CD4-positive, alpha-beta T cell (primary cell): ENCODE measurements around the gene ARHGAP21. TPM values are rescaled to one million over a fixed set of nuclear protein-coding genes. Genes with fewer than 3 reads are reported as not detected.

Experiments
- ATAC-seq: fragments of 200-7000 bp; cut with Tn5 transposase; one replicate; pipeline ENCODE4 v1.10.0; 2022; ENCODE audit warnings: mild to moderate bottlenecking; ENCODE audit not compliant: poor library complexity
- CTCF ChIA-PET: fragments of 350-600 bp; sonication (Branson Sonifier 250); formaldehyde crosslinking; loops from one replicate; lab custom pipeline; 2021; ENCODE audit warnings: antibody characterized with exemption, inconsistent platforms; lab: Charles Lee
- POLR2A ChIA-PET: fragments of 350-600 bp; sonication (Branson Sonifier 250); formaldehyde crosslinking; loops from one replicate; lab custom pipeline; 2021; ENCODE audit warnings: antibody characterized with exemption, inconsistent platforms; lab: Charles Lee
- DNase-seq, 14 experiments: peaks; one replicate each; pipeline ENCODE4 v3.0.0-alpha.2; 2013 to 2020; ENCODE audit warnings: mixed read lengths in 2 of 14
- H3K27ac ChIP-seq, 2 donors: one replicate each; pipeline versions ENCODE4 v1.5.1 to v1.7.0; 2013; ENCODE audit warnings: low read length in 2 of 2, low read depth in 1 of 2, mild to moderate bottlenecking in 1 of 2
- H3K27me3 ChIP-seq, 2 experiments: 1 replicate in 1 of 2; 2 replicates in 1 of 2; pipeline versions ENCODE4 v1.6.1 to v1.7.0; 2013; ENCODE audit warnings: low read length in 2 of 2, control low read depth in 1 of 2, mild to moderate bottlenecking in 1 of 2, moderate library complexity in 1 of 2; ENCODE audit not compliant: insufficient read depth in 2 of 2, control insufficient read depth in 1 of 2
- H3K36me3 ChIP-seq: one replicate; pipeline ENCODE4 v1.6.1; 2013; ENCODE audit warnings: low read length, control low read depth; ENCODE audit not compliant: insufficient read depth
- H3K4me1 ChIP-seq: one replicate; pipeline ENCODE4 v1.6.1; 2013; ENCODE audit warnings: low read length, control low read depth; ENCODE audit not compliant: insufficient read depth
- H3K4me3 ChIP-seq: one replicate; pipeline ENCODE4 v1.5.1; 2013; ENCODE audit warnings: mild to moderate bottlenecking, low read length, moderate library complexity
- H3K9me3 ChIP-seq, 2 experiments: 1 replicate in 1 of 2; 2 replicates in 1 of 2; pipeline versions ENCODE4 v1.6.1 to v1.7.0; 2013; ENCODE audit warnings: low read length in 2 of 2, mild to moderate bottlenecking in 2 of 2, control low read depth in 1 of 2, moderate library complexity in 1 of 2; ENCODE audit not compliant: control insufficient read depth in 1 of 2, insufficient read depth in 1 of 2
- H3K27ac Mint-ChIP-seq: one replicate; pipeline ENCODE4 v1.8.0; 2020; ENCODE audit warnings: mixed read lengths
- H3K27me3 Mint-ChIP-seq: one replicate; pipeline ENCODE4 v1.8.0; 2021; ENCODE audit warnings: mixed read lengths
- H3K36me3 Mint-ChIP-seq: one replicate; pipeline ENCODE4 v1.8.0; 2021; ENCODE audit warnings: low read depth, mixed read lengths
- H3K4me1 Mint-ChIP-seq: one replicate; pipeline ENCODE4 v1.8.0; 2021; ENCODE audit warnings: low read depth, mixed read lengths
- H3K4me3 Mint-ChIP-seq: one replicate; pipeline ENCODE4 v1.8.0; 2020; ENCODE audit warnings: mild to moderate bottlenecking, mixed read lengths
- H3K9me3 Mint-ChIP-seq: one replicate; pipeline ENCODE4 v1.8.0; 2020; ENCODE audit warnings: mixed read lengths
- CTCF ChIP-seq: fragments of 200-600 bp; IDR thresholded peaks from one replicate; pipeline ENCODE4 v1.8.0; 2022; ENCODE audit warnings: antibody characterized with exemption, mild to moderate bottlenecking
- intact Hi-C, 2 experiments: fragments of 100-400 bp; cut with DNase I in 1 of 2; cut with micrococcal nuclease in 1 of 2; formaldehyde crosslinking; loops; one replicate each; pipeline versions ENCODE4 v1.15.1 to v1.9.0; 2023 to 2025; cut with DNase I, micrococcal nuclease
- total RNA-seq, 174 experiments: library from RNA in 2 of 174; stranded (reverse) in 2 of 174; gene quantifications; one replicate each; pipeline ENCODE4 v1.2.3 and lab custom pipeline; 2021 to 2026

The ARHGAP21 gene
- total RNA-seq, 2 experiments from 2014 or later = 38.4 to 43.4 TPM

- CTCF ChIA-PET = interaction anchor here (0.6 kb wide), 1 partner anchor 355 kb away, joined by 3 read pairs; no protein-coding TSS in a partner anchor
Observed at GRCh38 chr10:24681572-24682088, 42.1 kb downstream of the ARHGAP21 start.

GRCh38 chr10:24680647-24681524, 42.8 kb downstream of the ARHGAP21 start:
- Histone ChIP-seq H3K27me3 (no peaks in the 10 kb centered on the region), H3K4me3 (no peak overlapping the region), H3K36me3 (no peaks in the 10 kb centered on the region), H3K27ac (no peak overlapping the region), H3K9me3 (peaks cover 0 to 3% of the 10 kb centered on the region in 2 experiments), H3K4me1 (no peaks in the 10 kb centered on the region)
- TF ChIP-seq CTCF = no peak
- H3K36me3 Mint-ChIP-seq = no peaks in the 10 kb centered on the region
- ChIA-PET POLR2A (no interaction called here), CTCF (no interaction called here)
- H3K9me3 Mint-ChIP-seq = peaks cover 2% of the 10 kb centered on the region
- H3K27me3 Mint-ChIP-seq = no peaks in the 10 kb centered on the region
- H3K4me3 Mint-ChIP-seq = no peak overlapping the region
- no peaks in the 10 kb centered on the region for H3K4me1 Mint-ChIP-seq
- no peak for ATAC-seq
- intact Hi-C loops = no loop called here
- no peak overlapping the region for H3K27ac Mint-ChIP-seq
- no peak for DNase-seq

More at GRCh38 chr10:24681572-24682088, 42.1 kb downstream of the ARHGAP21 start:
- Histone ChIP-seq H3K4me1 (no peaks in the 10 kb centered on the region), H3K4me3 (no peak overlapping the region), H3K27ac (no peak overlapping the region), H3K36me3 (no peaks in the 10 kb centered on the region), H3K9me3 (peaks cover 0 to 3% of the 10 kb centered on the region in 2 experiments), H3K27me3 (no peaks in the 10 kb centered on the region)
- POLR2A ChIA-PET = no interaction called here
- Mint-ChIP-seq H3K4me3 (no peak overlapping the region), H3K27me3 (no peaks in the 10 kb centered on the region), H3K27ac (no peak overlapping the region), H3K9me3 (peaks cover 2% of the 10 kb centered on the region), H3K4me1 (no peaks in the 10 kb centered on the region), H3K36me3 (no peaks in the 10 kb centered on the region)
- no peak for ATAC-seq
- no peak for TF ChIP-seq CTCF
- DNase-seq = no peak
- intact Hi-C loops = no loop called here

GRCh38 chr10:24678757-24679156, 44.9 kb downstream of the ARHGAP21 start:
- Mint-ChIP-seq H3K4me3 (no peak overlapping the region), H3K27ac (no peak overlapping the region), H3K9me3 (peaks cover 2% of the 10 kb centered on the region), H3K4me1 (no peaks in the 10 kb centered on the region), H3K36me3 (no peaks in the 10 kb centered on the region), H3K27me3 (no peaks in the 10 kb centered on the region)
- ChIA-PET CTCF (no interaction called here), POLR2A (no interaction called here)
- H3K9me3 ChIP-seq = peaks cover 0 to 3% of the 10 kb centered on the region in 2 experiments
- intact Hi-C loops = no loop called here
- H3K27ac ChIP-seq = no peak overlapping the region
- H3K4me1 ChIP-seq = no peaks in the 10 kb centered on the region
- no peaks in the 10 kb centered on the region for H3K36me3 ChIP-seq
- H3K4me3 ChIP-seq = no peak overlapping the region
- TF ChIP-seq CTCF = no peak
- no peak for DNase-seq
- no peaks in the 10 kb centered on the region for H3K27me3 ChIP-seq
- ATAC-seq = no peak
